IPS-15b (cell line): ENCODE measurements around the gene ACTG1.

ENCODE experiments used
- H3K27me3 ChIP-seq: one replicate; pipeline ENCODE4 v1.6.1; 2013; ENCODE audit warnings: low read length; ENCODE audit not compliant: control insufficient read depth, insufficient read depth
- H3K36me3 ChIP-seq: one replicate; pipeline ENCODE4 v1.6.1; 2013; ENCODE audit warnings: low read length; ENCODE audit not compliant: control insufficient read depth, insufficient read depth
- H3K4me1 ChIP-seq: one replicate; pipeline ENCODE4 v1.6.1; 2013; ENCODE audit warnings: mild to moderate bottlenecking, low read length; ENCODE audit not compliant: control insufficient read depth, insufficient read depth
- H3K4me3 ChIP-seq: one replicate; pipeline ENCODE4 v1.5.1; 2013; ENCODE audit warnings: low read depth, low read length
- H3K9ac ChIP-seq: one replicate; pipeline ENCODE4 v1.6.1; 2013; ENCODE audit warnings: low read depth, mild to moderate bottlenecking, low read length
- H3K9me3 ChIP-seq: one replicate; pipeline ENCODE4 v1.6.1; 2013; ENCODE audit warnings: mild to moderate bottlenecking, low read length; ENCODE audit not compliant: control insufficient read depth, insufficient read depth

The ACTG1 gene

GRCh38 chr17:81542431-81543338 lies 30.1 kb upstream of the ACTG1 start:
- Histone ChIP-seq H3K36me3 (peaks cover 50% of the 10 kb centered on the region), H3K4me3 (no peak overlapping the region), H3K9ac (no peak overlapping the region), H3K4me1 (no peaks in the 10 kb centered on the region), H3K9me3 (no peaks in the 10 kb centered on the region), H3K27me3 (no peaks in the 10 kb centered on the region)

DNA sequence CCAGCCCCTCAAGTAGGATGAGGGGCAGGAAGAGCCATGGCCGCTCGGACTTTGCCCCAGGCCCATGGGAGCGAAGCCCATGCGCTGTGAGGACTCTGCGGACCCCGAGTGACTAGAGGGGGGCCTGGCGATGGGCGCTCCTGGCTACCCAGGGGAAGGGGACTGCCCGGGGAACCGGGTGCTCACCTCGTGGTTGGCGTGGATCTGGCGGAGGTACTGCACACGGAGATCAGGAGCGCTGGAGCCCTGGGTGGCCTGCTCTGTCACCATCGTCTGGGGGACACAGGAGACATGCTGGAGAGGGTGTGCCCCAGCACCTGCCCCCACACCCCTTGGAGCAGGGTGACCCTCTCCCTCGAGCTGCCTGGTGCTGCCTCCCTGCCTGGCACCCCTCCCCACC lies 28.5 kb upstream of the ACTG1 start:
- no peaks in the 10 kb centered on the region for H3K9me3 ChIP-seq
- H3K4me1 ChIP-seq: no peaks in the 10 kb centered on the region
- H3K27me3 ChIP-seq: peaks cover 2% of the 10 kb centered on the region
- peaks cover 35% of the 10 kb centered on the region for H3K36me3 ChIP-seq
- H3K4me3 ChIP-seq: no peak overlapping the region
- no peak overlapping the region for H3K9ac ChIP-seq

GRCh38 chr17:81540676-81541027 lies 28.1 kb upstream of the ACTG1 start:
- H3K4me1 ChIP-seq: no peaks in the 10 kb centered on the region

DNA sequence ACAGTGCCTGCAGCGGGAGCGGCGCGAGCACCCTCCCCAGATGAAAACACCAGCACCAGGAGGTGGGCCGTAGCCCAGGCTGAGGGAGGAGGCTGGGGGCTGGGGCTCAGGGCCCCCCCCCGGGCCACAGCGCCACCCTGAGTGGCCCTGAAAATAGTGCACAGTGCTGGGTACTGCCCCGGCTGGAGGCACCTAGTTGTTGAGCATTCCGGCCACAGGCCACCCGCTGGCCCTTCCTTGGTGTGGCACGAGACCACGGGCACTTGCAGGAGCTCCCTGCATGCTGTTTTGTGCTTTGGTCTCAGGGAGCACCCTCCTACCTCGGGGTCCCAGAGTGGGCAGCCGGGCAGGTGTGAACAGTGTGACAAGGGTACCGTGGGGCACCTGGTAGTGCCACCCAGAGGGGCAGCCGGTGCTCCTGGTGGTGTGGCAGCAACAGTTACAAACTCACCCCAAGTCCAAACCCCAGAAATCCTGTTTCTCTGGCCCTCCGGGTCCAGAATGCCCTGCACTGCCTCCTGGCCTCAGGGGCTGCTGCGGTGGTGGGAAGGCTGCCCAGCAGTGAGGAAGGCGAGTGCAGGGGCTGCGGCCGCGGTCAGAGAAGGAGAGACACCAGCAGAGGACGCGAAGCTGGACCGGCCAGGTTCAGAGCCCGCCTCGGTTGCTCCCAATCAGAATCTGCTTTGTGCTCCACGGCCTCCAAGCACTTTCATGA lies 27.5 kb upstream of the ACTG1 start:
- H3K4me1 ChIP-seq: no peaks in the 10 kb centered on the region
- H3K4me3 ChIP-seq: no peak overlapping the region
- no peak overlapping the region for H3K9ac ChIP-seq
- H3K9me3 ChIP-seq: no peaks in the 10 kb centered on the region
- H3K36me3 ChIP-seq: peaks cover 25% of the 10 kb centered on the region
- peaks cover 2% of the 10 kb centered on the region for H3K27me3 ChIP-seq

More at GRCh38 chr17:81540676-81541027, 28.1 kb upstream of the ACTG1 start:
- H3K9me3 ChIP-seq: no peaks in the 10 kb centered on the region
- H3K36me3 ChIP-seq: peaks cover 31% of the 10 kb centered on the region
- H3K4me3 ChIP-seq: no peak overlapping the region
- peaks cover 2% of the 10 kb centered on the region for H3K27me3 ChIP-seq
- H3K9ac ChIP-seq: no peak overlapping the region

- no peak overlapping the region for H3K9ac ChIP-seq
- H3K36me3 ChIP-seq: peaks cover 20% of the 10 kb centered on the region
Measured at GRCh38 chr17:81539571-81539900, 26.9 kb upstream of the ACTG1 start.

GRCh38 chr17:81538651-81539570 lies 26.3 kb upstream of the ACTG1 start:
- Histone ChIP-seq H3K9me3 (no peaks in the 10 kb centered on the region), H3K4me3 (no peak overlapping the region), H3K9ac (no peak overlapping the region), H3K36me3 (peaks cover 14% of the 10 kb centered on the region), H3K27me3 (peaks cover 6% of the 10 kb centered on the region), H3K4me1 (no peaks in the 10 kb centered on the region)

More at GRCh38 chr17:81539571-81539900, 26.9 kb upstream of the ACTG1 start:
- no peak overlapping the region for H3K4me3 ChIP-seq
- no peaks in the 10 kb centered on the region for H3K4me1 ChIP-seq
- no peaks in the 10 kb centered on the region for H3K9me3 ChIP-seq
- peaks cover 4% of the 10 kb centered on the region for H3K27me3 ChIP-seq

GRCh38 chr17:81537856-81538555 lies 25.4 kb upstream of the ACTG1 start:
- Histone ChIP-seq H3K4me1 (no peaks in the 10 kb centered on the region), H3K9me3 (no peaks in the 10 kb centered on the region), H3K4me3 (no peak overlapping the region), H3K27me3 (peaks cover 6% of the 10 kb centered on the region), H3K36me3 (peaks cover 7% of the 10 kb centered on the region), H3K9ac (no peak overlapping the region)

DNA sequence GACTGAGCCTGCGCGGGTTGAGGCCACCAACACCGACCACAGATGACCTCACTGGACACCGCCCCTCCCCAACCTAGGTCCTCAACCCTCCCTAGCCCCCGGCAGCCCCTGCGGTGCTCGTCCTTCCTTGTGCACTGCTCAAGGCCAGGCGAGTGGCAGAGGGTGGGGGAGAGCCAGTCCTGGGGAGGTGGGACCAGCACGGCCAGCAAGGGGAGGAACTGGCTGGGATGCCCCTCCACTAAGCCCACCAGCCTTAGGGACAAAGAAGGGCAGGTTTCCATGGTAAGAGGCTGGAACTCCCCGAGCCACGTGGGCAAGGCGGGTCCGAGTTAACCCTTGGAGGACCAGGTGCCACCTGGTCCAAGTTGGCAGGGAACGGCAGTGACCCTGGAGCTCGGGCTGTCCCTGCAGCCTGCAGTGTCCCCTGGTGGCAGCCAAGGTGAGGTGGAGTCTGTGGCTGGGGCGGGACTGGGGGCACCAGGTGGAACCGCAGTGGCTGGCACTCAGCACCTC lies 24.8 kb upstream of the ACTG1 start:
- Histone ChIP-seq H3K4me1 (no peaks in the 10 kb centered on the region), H3K36me3 (peaks cover 4% of the 10 kb centered on the region), H3K9ac (no peak overlapping the region), H3K4me3 (no peak overlapping the region), H3K27me3 (peaks cover 6% of the 10 kb centered on the region), H3K9me3 (no peaks in the 10 kb centered on the region)

GRCh38 chr17:81536299-81537290 lies 24.0 kb upstream of the ACTG1 start:
- Histone ChIP-seq H3K9ac (no peak overlapping the region), H3K4me1 (no peaks in the 10 kb centered on the region), H3K9me3 (no peaks in the 10 kb centered on the region), H3K27me3 (peaks cover 6% of the 10 kb centered on the region), H3K36me3 (peaks cover 4% of the 10 kb centered on the region), H3K4me3 (no peak overlapping the region)
